Suprapubic skin (tissue), 4 donors: Measurements from ENCODE around the gene SENP1. TPM values are rescaled to one million over a fixed set of nuclear protein-coding genes. Genes with fewer than 3 reads are reported as not detected.

Source experiments
- DNase-seq, 2 donors: peaks; one replicate each; pipeline ENCODE4 v3.0.0-alpha.2; 2019; ENCODE audit warnings: low spot score in 2 of 2
- H3K27ac ChIP-seq: fragments of 200-600 bp; sonication (generic); one replicate; pipeline ENCODE4 v1.5.1; 2019
- H3K27me3 ChIP-seq: fragments of 200-600 bp; sonication (generic); one replicate; pipeline ENCODE4 v1.5.1; 2019
- H3K36me3 ChIP-seq: fragments of 200-600 bp; sonication (generic); one replicate; pipeline ENCODE4 v1.5.1; 2019
- H3K4me1 ChIP-seq: fragments of 200-600 bp; sonication (generic); one replicate; pipeline ENCODE4 v1.5.1; 2019
- H3K4me3 ChIP-seq: fragments of 200-600 bp; sonication (generic); one replicate; pipeline ENCODE4 v1.5.1; 2019; ENCODE audit warnings: mild to moderate bottlenecking
- H3K9me3 ChIP-seq: fragments of 200-600 bp; sonication (generic); one replicate; pipeline ENCODE4 v1.5.1; 2019
- CTCF ChIP-seq, 2 donors: fragments of 200-600 bp in 1 of 2; fragments of 450-650 bp in 1 of 2; sonication (generic) in 1 of 2; IDR thresholded peaks; one replicate each; pipeline ENCODE4 v1.5.1; 2016 to 2019; ENCODE audit warnings: antibody characterized with exemption in 2 of 2, mild to moderate bottlenecking in 1 of 2, moderate library complexity in 1 of 2
- EP300 ChIP-seq: sonication (generic); formaldehyde crosslinking; IDR thresholded peaks from one replicate; pipeline ENCODE4 v1.6.1; 2017; ENCODE audit warnings: antibody characterized with exemption
- POLR2A ChIP-seq, 2 donors: fragments of 450-650 bp; IDR thresholded peaks; one replicate each; pipeline ENCODE4 v1.6.1; 2017; ENCODE audit warnings: antibody characterized with exemption in 2 of 2, mild to moderate bottlenecking in 2 of 2, moderate library complexity in 2 of 2
- POLR2AphosphoS5 ChIP-seq, 3 donors: sonication (generic); formaldehyde crosslinking; IDR thresholded peaks; one replicate each; pipeline ENCODE4 v1.6.1; 2017; ENCODE audit warnings: antibody characterized with exemption in 3 of 3
- WGBS: methylation state at CpG from one replicate; pipeline ENCODE4 v1.1.5; 2018; 5-methylcytosine and 5-hydroxymethylcytosine counted together
- total RNA-seq, 4 donors: library from RNA; depleted of rRNA; stranded (reverse); fragments of >200 nt; gene quantifications; one replicate each; pipeline ENCODE4 v1.1.0, GENCODE V29; 2016

SENP1 gene
- total RNA-seq, 4 donors from 2014 or later = 13.5 to 25.5 (median 20.0) TPM

DNA sequence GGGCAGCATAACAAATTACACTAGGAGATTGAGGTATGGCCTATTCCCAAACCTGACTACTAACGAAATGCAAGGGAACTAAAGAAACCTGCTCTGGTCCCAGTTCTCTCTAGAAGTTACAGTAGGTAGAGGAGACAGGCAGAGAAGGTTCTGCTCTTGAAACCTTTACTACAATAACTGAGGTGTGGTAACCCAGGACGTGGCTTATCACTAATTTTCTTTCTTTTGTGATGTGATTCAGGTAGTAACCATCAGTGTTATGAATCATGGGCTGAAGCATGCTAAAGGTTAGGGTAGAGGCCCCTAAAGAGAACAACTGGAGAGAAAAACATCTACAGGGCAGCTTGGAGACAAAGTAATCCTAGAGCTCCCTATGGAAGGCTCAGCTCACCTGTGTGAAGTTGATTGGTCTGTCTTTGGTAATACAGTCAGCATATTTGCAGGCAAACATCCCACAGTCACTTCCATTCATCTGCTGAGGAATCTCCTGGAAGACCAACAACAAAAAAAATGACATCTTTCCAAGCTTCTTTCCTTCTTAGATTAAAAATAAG, 59.8 kb downstream of the SENP1 start:
- no peak for TF ChIP-seq CTCF (IDR thresholded peaks at IDR 0.05)
- TF ChIP-seq POLR2AphosphoS5 (IDR thresholded peaks at IDR 0.05) = no peak
- no peak for TF ChIP-seq POLR2A (IDR thresholded peaks at IDR 0.05)
- 92% methylated on average over 2 of the region's 2 CpGs for WGBS
- DNase-seq = no peak
- no peak overlapping the region for H3K27ac ChIP-seq
- no peaks in the 10 kb centered on the region for H3K9me3 ChIP-seq
- H3K36me3 ChIP-seq = peaks cover 67% of the 10 kb centered on the region
- no peaks in the 10 kb centered on the region for H3K4me1 ChIP-seq
- H3K27me3 ChIP-seq = no peaks in the 10 kb centered on the region
- no peak overlapping the region for H3K4me3 ChIP-seq

GRCh38 chr12:48045061-48045846, 60.6 kb downstream of the SENP1 start:
- TF ChIP-seq POLR2A (IDR thresholded peaks at IDR 0.05) (no peak), POLR2AphosphoS5 (IDR thresholded peaks at IDR 0.05) (no peak), CTCF (IDR thresholded peaks at IDR 0.05) (no peak), EP300 (no peak)
- Histone ChIP-seq H3K36me3 (peaks cover 60% of the 10 kb centered on the region), H3K27me3 (no peaks in the 10 kb centered on the region), H3K4me3 (no peak overlapping the region), H3K4me1 (no peaks in the 10 kb centered on the region), H3K27ac (no peak overlapping the region), H3K9me3 (no peaks in the 10 kb centered on the region)
- no peak for DNase-seq
- WGBS = 88% methylated on average over 6 of the region's 6 CpGs

DNA sequence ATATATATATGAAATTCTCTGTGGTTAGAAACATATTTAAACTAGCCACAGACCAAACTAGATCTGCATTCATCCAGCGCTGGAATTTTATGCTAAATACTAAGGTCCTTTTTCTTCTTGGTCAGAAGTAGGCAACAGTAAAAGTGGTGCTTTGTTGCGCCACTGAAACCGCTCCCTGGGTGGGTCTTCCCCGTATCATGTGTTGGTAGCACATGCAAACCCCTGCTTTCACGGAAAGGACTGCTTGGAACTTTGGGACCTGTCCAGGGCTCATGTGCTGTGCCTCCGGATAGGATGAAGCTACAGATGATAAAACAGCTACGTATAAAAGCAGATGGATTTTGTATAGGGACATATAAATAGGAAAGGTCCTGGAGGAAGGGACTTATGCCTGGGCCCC, 61.5 kb downstream of the SENP1 start:
- Histone ChIP-seq H3K27me3 (no peaks in the 10 kb centered on the region), H3K4me1 (no peaks in the 10 kb centered on the region), H3K27ac (no peak overlapping the region), H3K4me3 (no peak overlapping the region), H3K9me3 (no peaks in the 10 kb centered on the region), H3K36me3 (peaks cover 56% of the 10 kb centered on the region)
- DNase-seq = no peak
- 89% methylated on average over 7 of the region's 7 CpGs for WGBS
- no peak for TF ChIP-seq POLR2AphosphoS5 (IDR thresholded peaks at IDR 0.05)
- no peak for TF ChIP-seq CTCF (IDR thresholded peaks at IDR 0.05)
- TF ChIP-seq POLR2A (IDR thresholded peaks at IDR 0.05) = no peak
- TF ChIP-seq EP300 = no peak

- H3K9me3 ChIP-seq = no peaks in the 10 kb centered on the region
- no peak for DNase-seq
- TF ChIP-seq POLR2A (IDR thresholded peaks at IDR 0.05) (no peak), CTCF (IDR thresholded peaks at IDR 0.05) (no peak)
- peaks cover 51% of the 10 kb centered on the region for H3K36me3 ChIP-seq
- H3K4me3 ChIP-seq = no peak overlapping the region
- H3K27ac ChIP-seq = no peak overlapping the region
- WGBS = 70% methylated on average over 4 of the region's 4 CpGs
- H3K27me3 ChIP-seq = no peaks in the 10 kb centered on the region
- H3K4me1 ChIP-seq = no peaks in the 10 kb centered on the region
Observed at GRCh38 chr12:48043771-48044170, 62.1 kb downstream of the SENP1 start.

DNA sequence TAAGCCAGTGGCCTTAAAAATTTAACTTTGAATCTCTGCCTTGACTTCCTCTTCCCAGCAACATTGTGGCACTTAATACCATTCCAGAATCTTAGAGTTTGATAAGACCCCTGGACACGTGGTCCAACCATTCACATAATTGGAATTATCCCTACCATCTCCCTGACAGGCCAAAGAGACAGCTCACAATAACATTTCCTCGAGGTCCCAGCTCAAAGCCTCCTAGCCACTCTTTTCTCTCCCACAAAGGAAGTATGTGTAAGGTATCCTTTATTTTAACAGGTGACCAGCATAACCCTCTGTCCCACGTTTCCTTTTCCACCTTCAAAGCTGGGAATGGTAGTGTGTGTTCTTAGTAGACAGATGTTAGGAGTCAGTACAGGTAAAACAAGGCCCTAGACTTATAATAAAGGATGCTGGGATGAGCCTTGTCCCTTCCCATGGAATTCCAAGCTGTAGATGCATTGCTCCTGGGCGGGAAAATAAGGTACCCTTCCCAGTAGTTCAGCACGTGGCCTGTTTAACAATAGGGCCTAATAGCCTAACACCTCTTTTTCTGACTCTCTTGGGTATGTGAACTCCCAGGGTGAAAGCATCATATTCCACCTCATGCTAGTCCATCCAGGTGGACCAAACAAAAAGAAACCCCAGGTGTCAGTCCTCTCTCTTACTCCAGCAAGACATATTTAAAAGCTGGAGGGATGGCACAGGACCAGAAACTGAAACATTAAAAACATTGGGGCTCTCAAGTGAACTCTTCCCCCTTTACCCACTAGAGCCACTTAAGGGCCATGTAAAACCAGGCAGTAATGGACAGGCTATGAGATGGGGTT, 64.1 kb downstream of the SENP1 start:
- H3K36me3 ChIP-seq = peaks cover 31% of the 10 kb centered on the region
- no peak overlapping the region for H3K27ac ChIP-seq
- H3K27me3 ChIP-seq = no peaks in the 10 kb centered on the region
- WGBS = 80% methylated on average over 5 of the region's 5 CpGs
- H3K9me3 ChIP-seq = no peaks in the 10 kb centered on the region
- H3K4me1 ChIP-seq = no peaks in the 10 kb centered on the region
- no peak for DNase-seq
- H3K4me3 ChIP-seq = no peak overlapping the region
- TF ChIP-seq POLR2AphosphoS5 (IDR thresholded peaks at IDR 0.05) (no peak), EP300 (no peak), POLR2A (IDR thresholded peaks at IDR 0.05) (no peak)
